PFSK-1 (cell line): ENCODE measurements around the gene PTBP1.

Experiments used
- FOXP2 ChIP-seq: optimal IDR thresholded peaks from 2 replicates; pipeline ENCODE3; 2011; ENCODE audit warnings: borderline replicate concordance, control low read depth, inconsistent platforms; ENCODE audit not compliant: insufficient read depth; ENCODE audit errors: extremely low read length, extremely low read depth
- POLR2AphosphoS5 ChIP-seq: IDR thresholded peaks from 2 replicates; pipeline ENCODE4 v1.6.1; 2012; ENCODE audit warnings: low read depth, mild to moderate bottlenecking, control low read depth, low read length, moderate library complexity
- REST ChIP-seq, 2 experiments: IDR thresholded peaks; 2 replicates each; pipeline versions ENCODE4 v1.6.1 to v1.8.0; 2011 to 2012; ENCODE audit warnings: low read depth in 2 of 2, low read length in 2 of 2, control low read depth in 1 of 2, inconsistent platforms in 1 of 2, mild to moderate bottlenecking in 1 of 2, moderate library complexity in 1 of 2; ENCODE audit not compliant: insufficient read depth in 1 of 2
- SIN3A ChIP-seq: IDR thresholded peaks from 2 replicates; pipeline ENCODE4 v1.6.1; 2012; ENCODE audit warnings: mild to moderate bottlenecking, low read length, moderate library complexity, borderline replicate concordance; ENCODE audit not compliant: insufficient read depth
- TAF1 ChIP-seq: IDR thresholded peaks from 2 replicates; pipeline ENCODE4 v1.6.1; 2012; ENCODE audit warnings: low read length, control low read depth, borderline replicate concordance; ENCODE audit not compliant: insufficient read depth

DNA sequence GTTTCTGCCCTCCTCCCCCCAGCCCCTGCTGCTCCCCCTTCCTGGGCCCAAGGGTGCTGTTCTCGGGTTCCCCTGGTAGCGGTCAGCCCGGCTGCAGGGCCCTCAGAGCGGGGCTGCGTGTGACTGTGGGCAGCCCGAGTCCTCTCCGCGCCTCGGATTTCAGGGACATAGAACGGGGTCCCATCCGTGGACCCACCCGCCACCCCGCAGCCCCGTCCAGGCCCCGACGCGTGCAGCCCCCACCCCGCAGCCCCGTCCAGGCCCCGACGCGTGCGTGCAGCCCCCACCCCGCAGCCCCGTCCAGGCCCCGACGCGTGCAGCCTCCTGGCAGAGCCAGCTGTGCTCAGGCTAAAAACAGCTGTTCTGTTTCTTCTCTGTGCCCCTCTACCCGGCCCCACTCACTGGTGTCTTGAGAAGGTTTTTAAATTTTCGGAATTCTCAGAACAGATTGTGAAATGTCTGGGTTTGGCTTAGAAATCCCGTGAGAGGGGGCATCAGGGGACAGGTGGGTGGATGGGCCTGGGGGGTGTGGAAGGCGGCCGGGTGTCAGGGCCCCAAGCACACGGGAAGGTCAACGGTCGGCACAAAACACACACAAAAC lies 38.1 kb downstream of the PTBP1 start:
- TF ChIP-seq REST (IDR thresholded peaks at IDR 0.05; ENCODE audit: insufficient read depth in 1 of 2, low read depth in 2 of 2, low read length in 2 of 2): no peak
- no peak for TF ChIP-seq TAF1
- TF ChIP-seq POLR2AphosphoS5: no peak
- no peak for TF ChIP-seq FOXP2
- TF ChIP-seq SIN3A: no peak
